Vagina (tissue), 2 donors: Measurements from ENCODE around the gene SKOR1.

Source experiments
- POLR2A ChIP-seq, 2 donors: fragments of 450-650 bp; IDR thresholded peaks; one replicate each; pipeline ENCODE4 v1.6.1; 2017; ENCODE audit warnings: antibody characterized with exemption in 2 of 2, mild to moderate bottlenecking in 2 of 2, moderate library complexity in 2 of 2
- POLR2AphosphoS5 ChIP-seq, 2 donors: sonication (generic); formaldehyde crosslinking; IDR thresholded peaks; one replicate each; pipeline ENCODE4 v1.9.0; 2017; ENCODE audit warnings: antibody characterized with exemption in 2 of 2, mild to moderate bottlenecking in 2 of 2, low read depth in 1 of 2; ENCODE audit not compliant: insufficient read depth in 1 of 2

DNA sequence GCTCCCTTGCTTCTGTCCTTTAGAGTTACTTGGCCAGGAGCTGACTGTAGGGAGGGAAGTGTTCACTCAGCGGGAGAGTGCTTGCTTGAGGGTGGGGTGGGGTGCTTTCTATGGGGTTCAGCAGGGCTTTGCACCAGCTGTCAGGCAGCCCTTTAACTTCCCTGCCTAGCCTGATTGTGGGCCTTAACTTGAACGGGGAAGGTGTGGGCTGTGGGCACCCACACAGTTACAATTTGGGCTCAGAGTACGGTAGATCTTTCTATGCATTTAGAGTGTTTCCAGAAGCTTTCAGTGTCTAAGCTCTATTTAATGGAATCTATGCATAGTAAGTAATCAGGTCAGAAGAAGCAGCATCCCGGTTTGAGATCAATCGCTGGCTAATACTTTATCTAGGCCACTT, 48.2 kb upstream of the SKOR1 start:
- no peak for TF ChIP-seq POLR2A (IDR thresholded peaks at IDR 0.05)
- TF ChIP-seq POLR2AphosphoS5 (IDR thresholded peaks at IDR 0.05; ENCODE audit: insufficient read depth in 1 of 2, low read depth in 1 of 2) = no peak
